Spleen (tissue), 11 donors: Measurements from ENCODE around the gene SNX17. TPM values are rescaled to one million over a fixed set of nuclear protein-coding genes. Genes with fewer than 3 reads are reported as not detected.
"Not testable (repeated sequence)": the region's sequence is repeated elsewhere in the genome, so short reads cannot be mapped to it uniquely, and the experiment has no call there.

Source experiments
- DNase-seq: peaks from one replicate; pipeline ENCODE4 v3.0.0-alpha.2; 2020
- H3K27ac ChIP-seq, 8 donors: fragments of 200-600 bp; sonication (generic) in 7 of 8; 1 replicate in 4 of 8; 2 replicates in 4 of 8; pipeline versions ENCODE4 v1.5.0 to v1.8.0; 2016 to 2021; ENCODE audit warnings: inconsistent platforms in 4 of 8, mild to moderate bottlenecking in 4 of 8, moderate library complexity in 1 of 8
- H3K27me3 ChIP-seq, 7 donors: fragments of 200-600 bp; sonication (generic) in 6 of 7; replicated peaks in 1 of 7; 1 replicate in 4 of 7; 2 replicates in 3 of 7; pipeline versions ENCODE4 v1.5.0 to v1.8.0; 2016 to 2021; ENCODE audit warnings: inconsistent platforms in 3 of 7, mild to moderate bottlenecking in 1 of 7
- H3K36me3 ChIP-seq, 6 donors: fragments of 200-600 bp; sonication (generic) in 5 of 6; 1 replicate in 4 of 6; 2 replicates in 2 of 6; pipeline versions ENCODE4 v1.5.0 to v1.8.0; 2016 to 2021; ENCODE audit warnings: inconsistent platforms in 2 of 6
- H3K4me1 ChIP-seq, 6 donors: fragments of 200-600 bp; sonication (generic) in 5 of 6; 1 replicate in 3 of 6; 2 replicates in 3 of 6; pipeline versions ENCODE4 v1.5.0 to v1.8.0; 2016 to 2021; ENCODE audit warnings: inconsistent platforms in 3 of 6
- H3K4me3 ChIP-seq, 8 donors: fragments of 200-600 bp; sonication (generic) in 7 of 8; 1 replicate in 4 of 8; 2 replicates in 4 of 8; pipeline versions ENCODE4 v1.5.0 to v1.8.0; 2016 to 2021; ENCODE audit warnings: inconsistent platforms in 4 of 8, mild to moderate bottlenecking in 4 of 8, moderate library complexity in 2 of 8
- H3K9me3 ChIP-seq, 8 donors: fragments of 200-600 bp; sonication (generic) in 7 of 8; 1 replicate in 4 of 8; 2 replicates in 4 of 8; pipeline versions ENCODE4 v1.5.0 to v1.8.0; 2016 to 2021; ENCODE audit warnings: inconsistent platforms in 4 of 8
- POLR2A ChIP-seq, 3 donors: fragments of 450-650 bp; IDR thresholded peaks; one replicate each; pipeline ENCODE4 v1.5.1; 2017; ENCODE audit warnings: antibody characterized with exemption in 3 of 3, mild to moderate bottlenecking in 1 of 3
- POLR2AphosphoS5 ChIP-seq, 3 donors: sonication (generic); formaldehyde crosslinking; IDR thresholded peaks; one replicate each; pipeline ENCODE4 v1.5.1; 2017; ENCODE audit warnings: antibody characterized with exemption in 3 of 3
- WGBS, 5 donors: extraction: QIAGEN DNeasy Blood & Tissue Kit in 3 of 5; methylation state at CpG; one replicate each; pipeline versions ENCODE4 v1.1.5 to v1.1.7; 2013 to 2018; 5-methylcytosine and 5-hydroxymethylcytosine counted together
- intact Hi-C: fragments of 100-400 bp; cut with DNase I; formaldehyde crosslinking; loops from one replicate; pipeline ENCODE4 v1.15.0; 2023; ENCODE audit warnings: low total_unique reads
- polyA plus RNA-seq, 3 donors: library from polyadenylated mRNA; stranded (reverse); fragments of 200-250 nt; gene quantifications; one replicate each; pipeline ENCODE4 v1.2.1, GENCODE V29; 2013
- total RNA-seq, 7 donors: library from RNA; depleted of rRNA in 3 of 7; stranded (reverse); fragments of >200 nt in 3 of 7; fragmentation: NEBNext Ultra II Directional in 4 of 7; extraction: Animal tissue kit (Norgen Biotek cat#: 25700) in 4 of 7; gene quantifications; one replicate each; pipeline versions ENCODE4 v1.1.0 to v1.2.1, GENCODE V29; 2016 to 2021
- TF ChIP-seq, protein P1 (sequence below), 11 experiments: fragments of 200-600 bp in 7 of 11; fragments of 450-650 bp in 4 of 11; sonication (generic) in 4 of 11; IDR thresholded peaks in 8 of 11; conservative IDR thresholded peaks in 3 of 11; 1 replicate in 7 of 11; 2 replicates in 4 of 11; pipeline versions ENCODE4 v1.4.0 to v1.8.0; 2016 to 2021; ENCODE audit warnings: antibody characterized with exemption in 11 of 11, inconsistent platforms in 4 of 11, mild to moderate bottlenecking in 1 of 11
- donor health status: healthy with polysubstance abuse.
- donor health status: DM: no; HTN: no; CAD: no; lungs with moderate emphysema.
- donor health status: DM: no; HTN: no; CAD: no.
- donor health status: Bipolar disorder and iron deficiency.
- donor health status: healthy.
- donor health status: DM: no; HTN: no; CAD: no.
- donor health status: DM: yes; HTN: yes; CAD: no.

SNX17 gene
- total and polyA plus RNA-seq, 10 donors: 84.9 to 140 (median 117) TPM

DNA sequence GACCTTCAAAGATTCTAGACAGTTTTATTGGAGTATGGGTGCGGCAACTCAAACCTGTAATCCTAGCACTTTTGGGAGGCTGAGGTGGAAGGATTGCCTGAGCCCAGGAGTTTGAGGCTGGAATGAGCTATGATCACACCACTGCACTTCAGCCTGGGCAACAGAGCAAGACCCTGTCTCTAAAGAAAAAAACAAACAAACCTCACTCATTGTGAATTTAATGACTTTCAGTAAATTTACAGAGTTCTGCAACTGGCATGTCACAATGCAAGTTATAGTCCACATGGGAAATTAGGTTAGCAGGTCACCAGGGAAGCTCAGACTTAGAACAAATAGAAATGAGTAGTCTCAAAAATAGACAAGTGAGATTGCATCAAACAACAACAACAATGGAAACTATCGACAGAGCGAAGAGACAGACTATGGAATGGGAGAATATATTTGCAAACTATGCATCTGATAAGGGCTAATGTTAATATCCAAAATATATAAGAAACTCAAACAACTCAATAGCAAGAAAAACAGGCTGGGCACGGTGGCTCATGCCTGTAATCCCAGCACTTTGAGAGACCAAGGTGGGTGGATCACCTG lies 51.3 kb downstream of the SNX17 start:
- H3K4me1 ChIP-seq: no peaks in the 10 kb centered on the region
- TF ChIP-seq POLR2AphosphoS5 (IDR thresholded peaks at IDR 0.05): no peak
- TF ChIP-seq POLR2A (IDR thresholded peaks at IDR 0.05): no peak
- TF ChIP-seq, protein P1, sequence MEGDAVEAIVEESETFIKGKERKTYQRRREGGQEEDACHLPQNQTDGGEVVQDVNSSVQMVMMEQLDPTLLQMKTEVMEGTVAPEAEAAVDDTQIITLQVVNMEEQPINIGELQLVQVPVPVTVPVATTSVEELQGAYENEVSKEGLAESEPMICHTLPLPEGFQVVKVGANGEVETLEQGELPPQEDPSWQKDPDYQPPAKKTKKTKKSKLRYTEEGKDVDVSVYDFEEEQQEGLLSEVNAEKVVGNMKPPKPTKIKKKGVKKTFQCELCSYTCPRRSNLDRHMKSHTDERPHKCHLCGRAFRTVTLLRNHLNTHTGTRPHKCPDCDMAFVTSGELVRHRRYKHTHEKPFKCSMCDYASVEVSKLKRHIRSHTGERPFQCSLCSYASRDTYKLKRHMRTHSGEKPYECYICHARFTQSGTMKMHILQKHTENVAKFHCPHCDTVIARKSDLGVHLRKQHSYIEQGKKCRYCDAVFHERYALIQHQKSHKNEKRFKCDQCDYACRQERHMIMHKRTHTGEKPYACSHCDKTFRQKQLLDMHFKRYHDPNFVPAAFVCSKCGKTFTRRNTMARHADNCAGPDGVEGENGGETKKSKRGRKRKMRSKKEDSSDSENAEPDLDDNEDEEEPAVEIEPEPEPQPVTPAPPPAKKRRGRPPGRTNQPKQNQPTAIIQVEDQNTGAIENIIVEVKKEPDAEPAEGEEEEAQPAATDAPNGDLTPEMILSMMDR (IDR thresholded peaks at IDR 0.05 in 8 of 11, conservative IDR thresholded peaks at IDR 0.05 in 3 of 11): no peak
- intact Hi-C loops: no loop called here
- H3K9me3 ChIP-seq: no peaks in the 10 kb centered on the region
- 87 to 95% (median 92%) methylated on average over 4 of the region's 4 CpGs for WGBS, 5 donors
- no peak overlapping the region for H3K27ac ChIP-seq
- DNase-seq: no peak
- no peaks in the 10 kb centered on the region for H3K36me3 ChIP-seq
- H3K4me3 ChIP-seq: no peak overlapping the region
- no peaks in the 10 kb centered on the region for H3K27me3 ChIP-seq

DNA sequence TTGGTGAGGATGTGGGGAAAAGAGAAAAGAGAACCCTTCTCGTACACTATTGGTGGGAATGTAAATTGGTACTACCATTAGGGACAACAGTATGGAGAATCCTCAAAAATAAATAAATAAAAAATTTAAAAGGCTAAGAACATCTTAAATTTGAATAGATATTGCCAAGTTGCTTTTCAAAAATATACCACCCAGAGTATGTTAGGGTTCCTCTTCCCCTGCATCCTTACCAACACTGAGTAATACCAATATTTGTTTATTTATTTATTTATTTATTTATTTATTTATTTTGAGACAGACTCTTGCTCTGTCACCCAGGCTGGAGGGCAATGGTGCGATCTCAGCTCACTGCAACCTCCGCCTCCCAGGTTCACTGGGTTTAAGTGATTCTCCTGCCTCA lies 52.5 kb downstream of the SNX17 start:
- H3K4me3 ChIP-seq: no peak overlapping the region
- H3K9me3 ChIP-seq: no peaks in the 10 kb centered on the region
- DNase-seq: no peak
- H3K27ac ChIP-seq: no peak overlapping the region
- H3K4me1 ChIP-seq: peaks cover 3 to 7% (median 6%) of the 10 kb centered on the region in 6 donors
- no peaks in the 10 kb centered on the region for H3K36me3 ChIP-seq
- WGBS, 5 donors: 96 to 99% (median 97%) methylated on average over 3 of the region's 3 CpGs
- intact Hi-C loops: no loop called here
- no peaks in the 10 kb centered on the region for H3K27me3 ChIP-seq
- TF ChIP-seq, protein P1 (IDR thresholded peaks at IDR 0.05 in 8 of 11, conservative IDR thresholded peaks at IDR 0.05 in 3 of 11): no peak

DNA sequence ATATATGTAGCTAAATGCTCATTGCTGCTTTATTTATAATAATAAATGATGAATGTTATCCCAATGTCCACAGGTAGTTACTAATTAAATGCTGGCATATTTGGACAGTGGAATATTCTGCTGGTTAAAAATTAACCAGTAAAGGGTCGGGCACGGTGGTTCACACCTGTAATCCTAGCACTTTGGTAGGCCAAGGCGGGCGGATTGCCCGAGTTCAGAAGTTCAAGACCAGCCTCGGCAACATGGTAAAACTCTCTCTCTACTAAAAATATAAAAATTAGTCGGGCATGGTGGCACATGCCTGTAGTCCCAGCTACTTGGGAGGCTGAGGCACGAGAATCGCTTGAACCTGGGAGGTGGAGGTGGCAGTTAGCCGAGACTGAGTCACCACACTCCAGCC lies 54.6 kb downstream of the SNX17 start:
- H3K36me3 ChIP-seq, H3K27ac ChIP-seq, intact Hi-C loops, DNase-seq, H3K9me3 ChIP-seq, H3K27me3 ChIP-seq, H3K4me3 ChIP-seq: not testable (repeated sequence)
- peaks cover 11 to 21% (median 16%) of the 10 kb centered on the region in 6 donors for H3K4me1 ChIP-seq
- 92 to 98% (median 95%) methylated on average over 10 of the region's 10 CpGs for WGBS, 5 donors

Other genes with a start within 250 kb of the SNX17 start
- 1 to 10 TPM in 1 of 7 donors, under 1 TPM in 5, not detected in 1; 0.38 to 1.6 (median 0.58) TPM for gene ABHD1, start 246.8 kb upstream of the SNX17 start, total RNA-seq
- gene ABHD1, start 246.8 kb upstream of the SNX17 start, polyA plus RNA-seq: under 1 TPM; 0.42 to 0.80 (median 0.71) TPM
- 10 to 100 TPM; 43.9 to 75.0 (median 50.2) TPM for gene PREB, start 236.0 kb upstream of the SNX17 start, total RNA-seq
- 10 to 100 TPM; 42.8 to 56.0 (median 44.3) TPM for gene PREB, start 236.0 kb upstream of the SNX17 start, polyA plus RNA-seq
- gene PRR30, start 231.2 kb upstream of the SNX17 start, total RNA-seq: not detected
- gene PRR30, start 231.2 kb upstream of the SNX17 start, polyA plus RNA-seq: not detected
- 10 to 100 TPM in 1 of 7 donors, 1 to 10 TPM in 6; 1.8 to 14.8 (median 3.2) TPM for gene TCF23, start 221.6 kb upstream of the SNX17 start, total RNA-seq
- under 1 TPM; 0.27 to 0.93 (median 0.30) TPM for gene TCF23, start 221.6 kb upstream of the SNX17 start, polyA plus RNA-seq
- gene ATRAID, start 158.6 kb upstream of the SNX17 start, total RNA-seq: 100 to 1,000 TPM in 3 of 7 donors, 10 to 100 TPM in 4; 59.2 to 300 (median 92.8) TPM
- gene ATRAID, start 158.6 kb upstream of the SNX17 start, polyA plus RNA-seq: 100 to 1,000 TPM in 2 of 3 donors, 10 to 100 TPM in 1; 85.1 to 131 (median 116) TPM
- gene SLC5A6, start 158.3 kb upstream of the SNX17 start, total RNA-seq: 10 to 100 TPM; 19.4 to 33.3 (median 23.2) TPM
- gene SLC5A6, start 158.3 kb upstream of the SNX17 start, polyA plus RNA-seq: 10 to 100 TPM; 11.9 to 15.4 (median 15.3) TPM
- 10 to 100 TPM; 20.9 to 38.8 (median 30.3) TPM for gene CAD, start 153.2 kb upstream of the SNX17 start, total RNA-seq
- gene CAD, start 153.2 kb upstream of the SNX17 start, polyA plus RNA-seq: 10 to 100 TPM; 10.9 to 18.3 (median 14.2) TPM
- under 1 TPM in 2 of 7 donors, not detected in 5; 0.32 to 0.34 TPM for gene SLC30A3, start 107.6 kb upstream of the SNX17 start, total RNA-seq
- under 1 TPM; 0.05 to 0.16 (median 0.07) TPM for gene SLC30A3, start 107.6 kb upstream of the SNX17 start, polyA plus RNA-seq
- gene DNAJC5G, start 95.2 kb upstream of the SNX17 start, total RNA-seq: not detected
- gene DNAJC5G, start 95.2 kb upstream of the SNX17 start, polyA plus RNA-seq: not detected
- 1 to 10 TPM in 1 of 7 donors, under 1 TPM in 5, not detected in 1; 0.23 to 3.1 (median 0.48) TPM for gene TRIM54, start 88.2 kb upstream of the SNX17 start, total RNA-seq
- under 1 TPM; 0.22 to 0.77 (median 0.49) TPM for gene TRIM54, start 88.2 kb upstream of the SNX17 start, polyA plus RNA-seq
- 1 to 10 TPM; 1.9 to 3.9 (median 2.4) TPM for gene UCN, start 62.2 kb upstream of the SNX17 start, total RNA-seq
- gene UCN, start 62.2 kb upstream of the SNX17 start, polyA plus RNA-seq: 1 to 10 TPM; 2.5 to 4.4 (median 3.4) TPM
- 100 to 1,000 TPM in 1 of 7 donors, 10 to 100 TPM in 6; 58.0 to 101 (median 73.9) TPM for gene MPV17, start 47.5 kb upstream of the SNX17 start, total RNA-seq
- 10 to 100 TPM; 78.8 to 83.1 (median 81.7) TPM for gene MPV17, start 47.5 kb upstream of the SNX17 start, polyA plus RNA-seq
- 10 to 100 TPM; 56.8 to 73.8 (median 61.9) TPM for gene GTF3C2, start 13.9 kb upstream of the SNX17 start, total RNA-seq
- gene GTF3C2, start 13.9 kb upstream of the SNX17 start, polyA plus RNA-seq: 10 to 100 TPM; 27.5 to 39.1 (median 37.1) TPM
- 10 to 100 TPM; 26.5 to 33.9 (median 30.3) TPM for gene EIF2B4, start 278 bp upstream of the SNX17 start, total RNA-seq
- 10 to 100 TPM; 33.4 to 58.1 (median 48.5) TPM for gene EIF2B4, start 278 bp upstream of the SNX17 start, polyA plus RNA-seq
- gene ZNF513, start 10.1 kb downstream of the SNX17 start, total RNA-seq: 10 to 100 TPM; 13.6 to 20.2 (median 17.7) TPM
- 10 to 100 TPM; 14.2 to 29.0 (median 26.7) TPM for gene ZNF513, start 10.1 kb downstream of the SNX17 start, polyA plus RNA-seq
- gene PPM1G, start 39.0 kb downstream of the SNX17 start, total RNA-seq: 10 to 100 TPM; 44.9 to 59.3 (median 49.9) TPM
- gene PPM1G, start 39.0 kb downstream of the SNX17 start, polyA plus RNA-seq: 10 to 100 TPM; 36.0 to 51.2 (median 45.0) TPM
- gene NRBP1, start 58.0 kb downstream of the SNX17 start, total RNA-seq: 10 to 100 TPM; 57.8 to 82.0 (median 68.2) TPM
- 10 to 100 TPM; 41.8 to 52.9 (median 42.5) TPM for gene NRBP1, start 58.0 kb downstream of the SNX17 start, polyA plus RNA-seq
- gene KRTCAP3, start 71.8 kb downstream of the SNX17 start, total RNA-seq: 1 to 10 TPM in 6 of 7 donors, not detected in 1; 2.2 to 5.4 (median 3.3) TPM
- 1 to 10 TPM; 2.5 to 5.7 (median 4.5) TPM for gene KRTCAP3, start 71.8 kb downstream of the SNX17 start, polyA plus RNA-seq
- gene IFT172, start 119.1 kb downstream of the SNX17 start, total RNA-seq: 10 to 100 TPM; 25.1 to 44.3 (median 34.5) TPM
- gene IFT172, start 119.1 kb downstream of the SNX17 start, polyA plus RNA-seq: 10 to 100 TPM; 14.4 to 48.4 (median 36.1) TPM
- 10 to 100 TPM in 2 of 7 donors, 1 to 10 TPM in 5; 2.6 to 10.9 (median 8.1) TPM for gene FNDC4, start 124.6 kb downstream of the SNX17 start, total RNA-seq
- gene FNDC4, start 124.6 kb downstream of the SNX17 start, polyA plus RNA-seq: 1 to 10 TPM; 3.3 to 7.9 (median 4.2) TPM
- 1 to 10 TPM in 6 of 7 donors, under 1 TPM in 1; 0.33 to 6.7 (median 3.3) TPM for gene GCKR, start 126.2 kb downstream of the SNX17 start, total RNA-seq
- gene GCKR, start 126.2 kb downstream of the SNX17 start, polyA plus RNA-seq: 1 to 10 TPM in 2 of 3 donors, under 1 TPM in 1; 0.59 to 3.4 (median 3.3) TPM
- gene ZNF512, start 212.4 kb downstream of the SNX17 start, total RNA-seq: 10 to 100 TPM; 31.6 to 61.8 (median 38.4) TPM
- gene ZNF512, start 212.4 kb downstream of the SNX17 start, polyA plus RNA-seq: 10 to 100 TPM; 16.7 to 17.5 (median 17.2) TPM